ENCODE measurements around the gene C1QTNF7.

Gene C1QTNF7

DNA sequence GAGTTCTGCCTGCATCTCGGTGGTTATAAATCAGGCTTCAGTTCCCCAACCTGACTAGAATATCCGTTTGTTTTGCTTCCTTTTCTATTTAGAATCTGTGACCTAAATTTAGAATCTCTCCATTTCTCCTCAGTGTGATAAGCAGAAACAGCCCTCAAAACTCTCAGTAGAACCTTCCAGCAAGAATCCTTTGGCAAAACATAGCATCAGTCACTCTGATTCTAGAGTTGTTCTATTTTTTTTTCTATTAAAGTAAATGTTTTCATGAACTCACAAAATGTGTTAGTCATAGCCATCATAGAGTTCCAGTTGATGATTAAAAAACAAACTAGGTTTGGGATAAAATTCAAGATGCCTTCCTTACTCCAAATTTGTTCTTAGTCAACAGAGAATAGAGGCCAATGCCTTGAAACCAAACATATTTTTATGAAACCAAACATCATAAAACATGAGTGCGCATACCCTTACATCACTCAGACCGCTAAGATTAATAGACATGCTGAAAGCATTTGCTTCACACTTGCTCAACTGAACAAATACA, 13.2 kb upstream of the C1QTNF7 start:
- TF ChIP-seq RARB (CRISPR knock-in tag; IDR thresholded peaks at IDR 0.05) (no peak), ESRRG (CRISPR knock-in tag; IDR thresholded peaks at IDR 0.05) (no peak), TSHZ2 (CRISPR knock-in tag; IDR thresholded peaks at IDR 0.05) (no peak), OSR1 (CRISPR knock-in tag; IDR thresholded peaks at IDR 0.05) (no peak), TCF4 (CRISPR knock-in tag; IDR thresholded peaks at IDR 0.05; ENCODE audit: borderline replicate concordance) (no peak), CSDC2 (CRISPR knock-in tag; IDR thresholded peaks at IDR 0.05) (no peak), ZNF565 (CRISPR knock-in tag; conservative IDR thresholded peaks at IDR 0.05; ENCODE audit: low read depth) (no peak), SNAI2 (CRISPR knock-in tag; IDR thresholded peaks at IDR 0.05) (no peak), PATZ1 (CRISPR knock-in tag; IDR thresholded peaks at IDR 0.05; ENCODE audit: borderline replicate concordance) (no peak), PPARA (CRISPR knock-in tag; IDR thresholded peaks at IDR 0.05; ENCODE audit: borderline replicate concordance) (no peak), BACH2 (CRISPR knock-in tag; IDR thresholded peaks at IDR 0.05; ENCODE audit: borderline replicate concordance) (no peak), ZFP3 (CRISPR knock-in tag; IDR thresholded peaks at IDR 0.05) (no peak), ZC3H10 (CRISPR knock-in tag; IDR thresholded peaks at IDR 0.05) (no peak)
- ATAC-seq: no peak

DNA sequence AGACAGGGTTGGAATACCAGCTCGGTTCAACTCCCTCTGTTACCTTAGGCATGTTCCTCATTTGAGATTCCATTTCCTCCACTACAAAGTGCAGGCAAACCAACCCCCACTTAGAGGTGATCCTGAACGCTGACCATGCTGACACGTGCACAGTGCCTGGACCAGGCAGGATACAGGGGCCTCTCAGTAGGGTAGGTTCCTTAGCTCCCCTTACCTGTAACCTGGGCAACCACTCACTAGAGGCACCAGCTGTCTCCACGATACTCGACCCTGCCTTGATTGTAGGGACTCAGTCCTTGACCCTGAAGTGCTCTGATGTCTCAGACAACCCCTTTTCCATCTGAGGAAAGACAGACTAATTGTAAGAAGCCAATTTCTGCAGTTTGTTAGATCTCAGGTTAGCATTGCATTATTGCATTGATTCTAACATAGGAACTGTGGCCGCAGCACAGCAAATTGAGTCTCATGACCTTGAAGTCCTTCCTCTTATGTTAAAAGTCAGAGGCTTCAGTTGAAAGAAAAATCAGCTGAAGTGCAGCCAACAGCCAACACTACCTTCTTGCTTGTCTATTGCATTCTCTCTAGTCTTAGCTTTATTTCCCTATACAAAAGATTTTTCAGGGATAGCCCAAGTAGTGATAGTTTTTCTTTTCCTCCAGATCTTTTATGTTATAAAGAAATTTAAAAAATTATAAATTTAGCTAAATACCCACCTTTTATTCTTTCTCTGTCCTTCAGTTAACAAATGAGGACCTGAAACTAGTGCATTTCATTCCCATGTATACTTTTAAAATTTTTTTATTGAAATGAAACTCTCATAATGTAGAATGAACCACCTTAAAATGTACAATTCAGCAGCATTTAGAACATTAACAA, 11.2 kb upstream of the C1QTNF7 start:
- TF ChIP-seq TSHZ2 (CRISPR knock-in tag; IDR thresholded peaks at IDR 0.05) (no peak), ZNF8 (CRISPR knock-in tag; IDR thresholded peaks at IDR 0.05) (no peak), ZFP3 (CRISPR knock-in tag; IDR thresholded peaks at IDR 0.05) (no peak), OSR1 (CRISPR knock-in tag; IDR thresholded peaks at IDR 0.05) (no peak), ARNTL (CRISPR knock-in tag; IDR thresholded peaks at IDR 0.05; ENCODE audit: borderline replicate concordance, low read depth) (no peak), ESRRG (CRISPR knock-in tag; IDR thresholded peaks at IDR 0.05) (no peak), ZNF565 (CRISPR knock-in tag; conservative IDR thresholded peaks at IDR 0.05; ENCODE audit: low read depth) (no peak), TOX (CRISPR knock-in tag; IDR thresholded peaks at IDR 0.05; ENCODE audit: borderline replicate concordance) (no peak)
- no peak for ATAC-seq

DNA sequence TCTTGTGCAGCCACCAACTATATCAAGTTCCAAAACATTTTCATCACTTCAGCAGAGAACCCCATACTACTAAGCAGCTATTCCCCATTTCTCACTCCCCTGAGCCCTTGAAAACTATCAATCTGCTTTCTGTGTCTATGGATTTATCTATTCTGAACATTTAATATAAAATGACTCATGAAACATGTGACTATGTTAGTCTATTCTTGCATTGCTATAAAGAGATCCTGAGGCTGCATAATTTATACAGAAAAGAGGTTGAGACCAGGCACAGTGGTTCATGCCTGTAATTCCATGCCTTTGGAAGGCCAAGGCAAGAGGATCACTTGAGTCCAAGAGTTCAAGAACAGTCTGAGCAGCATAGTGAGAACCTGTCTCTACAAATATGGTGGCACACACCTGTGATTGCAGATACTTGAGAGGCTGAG, 10.6 kb upstream of the C1QTNF7 start:
- TF ChIP-seq ZNF8 (CRISPR knock-in tag; IDR thresholded peaks at IDR 0.05) (no peak), ZC3H10 (CRISPR knock-in tag; IDR thresholded peaks at IDR 0.05) (no peak), ZNF70 (CRISPR knock-in tag; IDR thresholded peaks at IDR 0.05) (no peak), PATZ1 (CRISPR knock-in tag; IDR thresholded peaks at IDR 0.05; ENCODE audit: borderline replicate concordance) (no peak), ARNTL (CRISPR knock-in tag; IDR thresholded peaks at IDR 0.05; ENCODE audit: borderline replicate concordance, low read depth) (no peak), POU6F1 (CRISPR knock-in tag; IDR thresholded peaks at IDR 0.05; ENCODE audit: borderline replicate concordance, low read depth) (no peak), GLIS3 (CRISPR knock-in tag; IDR thresholded peaks at IDR 0.05) (no peak), TOX (CRISPR knock-in tag; IDR thresholded peaks at IDR 0.05; ENCODE audit: borderline replicate concordance) (no peak), ZFP3 (CRISPR knock-in tag; IDR thresholded peaks at IDR 0.05) (no peak), ESRRG (CRISPR knock-in tag; IDR thresholded peaks at IDR 0.05) (no peak), CSDC2 (CRISPR knock-in tag; IDR thresholded peaks at IDR 0.05) (no peak)
- TF ChIP-seq, protein P1, sequence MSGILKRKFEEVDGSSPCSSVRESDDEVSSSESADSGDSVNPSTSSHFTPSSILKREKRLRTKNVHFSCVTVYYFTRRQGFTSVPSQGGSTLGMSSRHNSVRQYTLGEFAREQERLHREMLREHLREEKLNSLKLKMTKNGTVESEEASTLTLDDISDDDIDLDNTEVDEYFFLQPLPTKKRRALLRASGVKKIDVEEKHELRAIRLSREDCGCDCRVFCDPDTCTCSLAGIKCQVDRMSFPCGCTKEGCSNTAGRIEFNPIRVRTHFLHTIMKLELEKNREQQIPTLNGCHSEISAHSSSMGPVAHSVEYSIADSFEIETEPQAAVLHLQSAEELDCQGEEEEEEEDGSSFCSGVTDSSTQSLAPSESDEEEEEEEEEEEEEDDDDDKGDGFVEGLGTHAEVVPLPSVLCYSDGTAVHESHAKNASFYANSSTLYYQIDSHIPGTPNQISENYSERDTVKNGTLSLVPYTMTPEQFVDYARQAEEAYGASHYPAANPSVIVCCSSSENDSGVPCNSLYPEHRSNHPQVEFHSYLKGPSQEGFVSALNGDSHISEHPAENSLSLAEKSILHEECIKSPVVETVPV (CRISPR knock-in tag; IDR thresholded peaks at IDR 0.05): no peak
- no peak for ATAC-seq

All from SK-N-SH treated with all-trans-retinoic acid at 6 μM for 48 hours (cell line).